ENCODE measurements around the gene DCAF11. TPM values are rescaled to one million over a fixed set of nuclear protein-coding genes. Genes with fewer than 3 reads are reported as not detected.
A peak's percentile ranks its signal among the peaks of the same experiment; 100 is the strongest.

The DCAF11 gene
- total and polyA plus RNA-seq, 2 of the 13 experiments (the other 11 are each of a cell fraction or from before 2014, with no cell fraction given), result 150 to 257 TPM

- in situ Hi-C loops (cut with HindIII; ENCODE audit: extremely low pct_ligation_motif_present, low pct_unique_long_range_greater_than_20kb) (no loop called here), intact Hi-C loops (cut with micrococcal nuclease; ENCODE audit: unreplicated experiment) (no loop called here)
- H3K79me2 ChIP-seq (ENCODE audit: insufficient read depth, low read length), result peaks cover 5% of the 10 kb centered on the region
- no peak overlapping the region for H3K4me2 ChIP-seq (ENCODE audit: low read depth, low read length)
- ATAC-seq (no peak), FAIRE-seq (no peak), DNase-seq (ENCODE audit: low spot score) (no peak)
- no peaks in the 10 kb centered on the region for H4K20me1 ChIP-seq (ENCODE audit: insufficient read depth, low read length)
- no peak overlapping the region for H3K27ac ChIP-seq (ENCODE audit: extremely low read length, insufficient read depth, low read length)
- no peaks in the 10 kb centered on the region for H3K9me3 ChIP-seq (ENCODE audit: low read length)
- BruUV-seq (replicated peaks), result no TSS peak
- CTCF ChIA-PET (ENCODE audit: low intra/inter-chr PET ratio, low total read pairs), result no interaction called here
- 92% methylated on average over 5 of the region's 5 CpGs for WGBS (ENCODE audit: low lambda C conversion rate)
- TF ChIP-seq ZNF563 (CRISPR knock-in tag; IDR thresholded peaks at IDR 0.05) (0 out of 2 replicates have a peak, but pooled peaks have one; percentile 24), IRF1 (CRISPR knock-in tag; IDR thresholded peaks at IDR 0.05; ENCODE audit: low read depth) (no peak), ZNF572 (CRISPR knock-in tag; IDR thresholded peaks at IDR 0.05) (0 out of 2 replicates have a peak, but pooled peaks have one; percentile 30)
- H3K36me3 ChIP-seq (replicated peaks in 1 of 2; ENCODE audit: control insufficient read depth in 1 of 2, insufficient read depth in 2 of 2, low read length in 2 of 2), result peaks cover 30 to 40% of the 10 kb centered on the region in 2 experiments; a peak in 4 of 5 replicates
- H3K4me3 ChIP-seq (replicated peaks in 1 of 3; ENCODE audit: insufficient read depth in 1 of 3, low read depth in 2 of 3, low read length in 3 of 3), result no peak overlapping the region
- no peak overlapping the region for H3K9ac ChIP-seq (ENCODE audit: insufficient read depth, low read depth, low read length)
- no peaks in the 10 kb centered on the region; a peak in 1 of 5 replicates for H3K27me3 ChIP-seq (ENCODE audit: control insufficient read depth in 1 of 2, insufficient read depth in 2 of 2, low read length in 2 of 2)
- H2AFZ ChIP-seq (ENCODE audit: low read length), result no peak overlapping the region
- POLR2A ChIA-PET, result interaction anchor here (1.1 to 2.0 kb wide), 4 partner anchors 11 to 30 kb away, joined by 3 to 10 read pairs (median 4); partner anchors contain the start of genes EMC9, PSME1 and PSME2
- peaks cover 17% of the 10 kb centered on the region for H3K4me1 ChIP-seq (ENCODE audit: insufficient read depth, low read length)
Measured at GRCh38 chr14:24165785-24166184, 51.2 kb downstream of the DCAF11 start.

DNA sequence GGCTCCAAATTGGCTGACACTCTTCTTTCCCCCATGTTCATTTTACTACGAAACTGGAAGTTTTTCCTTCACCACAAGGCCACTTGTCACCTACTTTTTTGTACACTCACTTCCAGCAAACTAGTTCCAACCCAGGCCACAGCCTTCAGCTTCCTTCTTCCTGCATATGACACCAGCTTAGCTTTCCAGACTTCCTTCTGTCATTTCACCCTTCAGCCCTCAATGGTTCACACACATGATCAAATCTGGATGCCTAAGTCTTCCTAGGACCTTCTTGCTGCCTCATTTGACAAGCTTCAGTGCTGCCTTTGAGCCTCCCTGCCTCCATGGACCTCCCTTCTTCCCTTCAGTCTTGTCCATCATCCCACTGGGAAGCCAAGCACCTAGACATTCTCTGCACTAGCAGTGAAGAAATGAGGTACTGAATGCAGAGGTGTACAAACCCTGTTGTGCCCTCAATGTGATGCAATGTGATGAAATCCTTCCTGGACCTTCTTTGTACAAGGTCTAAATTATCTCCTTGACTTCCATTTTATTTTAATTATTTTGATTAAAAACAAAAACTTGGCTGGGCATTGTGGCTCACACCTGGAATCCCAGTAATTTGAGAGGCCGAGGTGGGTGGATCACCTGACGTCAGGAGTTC, 53.0 kb downstream of the DCAF11 start:
- Histone ChIP-seq H3K4me1 (ENCODE audit: insufficient read depth, low read length) (no peaks in the 10 kb centered on the region), H2AFZ (ENCODE audit: low read length) (no peak overlapping the region), H3K27me3 (ENCODE audit: control insufficient read depth in 1 of 2, insufficient read depth in 2 of 2, low read length in 2 of 2) (no peaks in the 10 kb centered on the region), H3K27ac (ENCODE audit: extremely low read length, insufficient read depth, low read length) (no peak overlapping the region), H3K9ac (ENCODE audit: insufficient read depth, low read depth, low read length) (no peak overlapping the region), H4K20me1 (ENCODE audit: insufficient read depth, low read length) (no peaks in the 10 kb centered on the region), H3K4me3 (replicated peaks in 1 of 3; ENCODE audit: insufficient read depth in 1 of 3, low read depth in 2 of 3, low read length in 3 of 3) (no peak overlapping the region), H3K36me3 (replicated peaks in 1 of 2; ENCODE audit: control insufficient read depth in 1 of 2, insufficient read depth in 2 of 2, low read length in 2 of 2) (peaks cover 30 to 40% of the 10 kb centered on the region in 2 experiments; a peak in 4 of 5 replicates), H3K4me2 (ENCODE audit: low read depth, low read length) (no peak overlapping the region), H3K79me2 (ENCODE audit: insufficient read depth, low read length) (no peaks in the 10 kb centered on the region), H3K9me3 (ENCODE audit: low read length) (no peaks in the 10 kb centered on the region)
- WGBS (ENCODE audit: low lambda C conversion rate), result 93% methylated on average over 3 of the region's 3 CpGs
- ChIA-PET POLR2A (interaction anchor here (0.8 to 1.1 kb wide), 3 partner anchors 14 to 30 kb away, joined by 3 read pairs; partner anchors contain the start of gene PSME2), CTCF (ENCODE audit: low intra/inter-chr PET ratio, low total read pairs) (no interaction called here)
- FAIRE-seq (no peak), ATAC-seq (no peak), DNase-seq (ENCODE audit: low spot score) (no peak)
- intact Hi-C loops (cut with micrococcal nuclease; ENCODE audit: unreplicated experiment), result no loop called here
- BruUV-seq (replicated peaks), result no TSS peak
- in situ Hi-C loops (cut with HindIII; ENCODE audit: extremely low pct_ligation_motif_present, low pct_unique_long_range_greater_than_20kb), result no loop called here
- TF ChIP-seq, protein P1, sequence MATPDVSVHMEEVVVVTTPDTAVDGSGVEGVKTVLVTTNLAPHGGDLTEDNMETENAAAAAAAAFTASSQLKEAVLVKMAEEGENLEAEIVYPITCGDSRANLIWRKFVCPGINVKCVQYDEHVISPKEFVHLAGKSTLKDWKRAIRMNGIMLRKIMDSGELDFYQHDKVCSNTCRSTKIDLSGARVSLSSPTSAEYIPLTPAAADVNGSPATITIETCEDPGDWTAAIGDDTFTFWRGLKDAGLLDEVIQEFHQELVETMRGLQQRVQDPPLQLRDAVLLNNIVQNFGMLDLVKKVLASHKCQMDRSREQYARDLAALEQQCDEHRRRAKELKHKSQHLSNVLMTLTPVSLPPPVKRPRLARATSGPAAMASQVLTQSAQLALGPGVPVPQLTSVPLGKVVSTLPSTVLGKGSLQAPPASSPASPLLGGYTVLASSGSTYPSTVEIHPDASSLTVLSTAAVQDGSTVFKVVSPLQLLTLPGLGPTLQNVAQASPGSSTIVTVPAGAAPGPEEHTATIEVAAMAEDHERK (CRISPR knock-in tag; IDR thresholded peaks at IDR 0.05; ENCODE audit: low read depth), result no peak
- 0 out of 2 replicates have a peak, but pooled peaks have one; percentile 64 for TF ChIP-seq PAF1 (CRISPR knock-in tag; IDR thresholded peaks at IDR 0.05)
- peak; percentile 88 for TF ChIP-seq CEBPB (IDR thresholded peaks at IDR 0.05; ENCODE audit: borderline replicate concordance, low read depth, low read length)
- TF ChIP-seq, protein P2, sequence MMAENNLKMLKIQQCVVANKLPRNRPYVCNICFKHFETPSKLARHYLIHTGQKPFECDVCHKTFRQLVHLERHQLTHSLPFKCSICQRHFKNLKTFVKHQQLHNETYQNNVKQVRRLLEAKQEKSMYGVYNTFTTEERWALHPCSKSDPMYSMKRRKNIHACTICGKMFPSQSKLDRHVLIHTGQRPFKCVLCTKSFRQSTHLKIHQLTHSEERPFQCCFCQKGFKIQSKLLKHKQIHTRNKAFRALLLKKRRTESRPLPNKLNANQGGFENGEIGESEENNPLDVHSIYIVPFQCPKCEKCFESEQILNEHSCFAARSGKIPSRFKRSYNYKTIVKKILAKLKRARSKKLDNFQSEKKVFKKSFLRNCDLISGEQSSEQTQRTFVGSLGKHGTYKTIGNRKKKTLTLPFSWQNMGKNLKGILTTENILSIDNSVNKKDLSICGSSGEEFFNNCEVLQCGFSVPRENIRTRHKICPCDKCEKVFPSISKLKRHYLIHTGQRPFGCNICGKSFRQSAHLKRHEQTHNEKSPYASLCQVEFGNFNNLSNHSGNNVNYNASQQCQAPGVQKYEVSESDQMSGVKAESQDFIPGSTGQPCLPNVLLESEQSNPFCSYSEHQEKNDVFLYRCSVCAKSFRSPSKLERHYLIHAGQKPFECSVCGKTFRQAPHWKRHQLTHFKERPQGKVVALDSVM (CRISPR knock-in tag; IDR thresholded peaks at IDR 0.05), result 0 out of 2 replicates have a peak, but pooled peaks have one; percentile 12
- TF ChIP-seq RBM22 (optimal IDR thresholded peaks at IDR 0.05; ENCODE audit: low read length), result peak; percentile 35
- 0 out of 2 replicates have a peak, but pooled peaks have one; percentile 31 for TF ChIP-seq ZNF441 (CRISPR knock-in tag; IDR thresholded peaks at IDR 0.05; ENCODE audit: borderline replicate concordance)
- TF ChIP-seq ZNF615 (CRISPR knock-in tag; IDR thresholded peaks at IDR 0.05; ENCODE audit: borderline replicate concordance), result no peak
- peak; percentile 69 for TF ChIP-seq CEBPG (CRISPR knock-in tag; IDR thresholded peaks at IDR 0.05)
